HEK293 (cell line): Measurements from ENCODE around the gene BOD1.

Experiments
- GFI1B ChIP-seq: fragments of 450-650 bp; formaldehyde crosslinking; IDR thresholded peaks from 2 replicates; pipeline ENCODE4 v1.5.1; 2016; ENCODE audit warnings: missing biosample characterization, missing genetic modification characterization
- KLF9 ChIP-seq: fragments of 450-650 bp; formaldehyde crosslinking; IDR thresholded peaks from 2 replicates; pipeline ENCODE4 v1.5.1; 2016; ENCODE audit warnings: missing biosample characterization, missing genetic modification characterization, low read depth
- MEIS1 ChIP-seq: sonication (generic); formaldehyde crosslinking; IDR thresholded peaks from 2 replicates; pipeline ENCODE4 v1.8.1; 2022; ENCODE audit warnings: missing genetic modification reagents, mild to moderate bottlenecking, borderline replicate concordance
- ZNF10 ChIP-seq: fragments of 450-650 bp; formaldehyde crosslinking; IDR thresholded peaks from 2 replicates; pipeline ENCODE4 v1.5.1; 2017; ENCODE audit warnings: missing biosample characterization, missing genetic modification characterization
- ZNF791 ChIP-seq: fragments of 450-650 bp; formaldehyde crosslinking; IDR thresholded peaks from 2 replicates; pipeline ENCODE4 v1.5.1; 2016; ENCODE audit warnings: missing biosample characterization, missing genetic modification characterization
- TF ChIP-seq, protein P1 (sequence below): fragments of 450-650 bp; formaldehyde crosslinking; IDR thresholded peaks from 2 replicates; pipeline ENCODE4 v1.5.1; 2016; ENCODE audit warnings: missing biosample characterization, missing genetic modification characterization
- TF ChIP-seq, protein P2 (sequence below): fragments of 450-650 bp; IDR thresholded peaks from 2 replicates; pipeline ENCODE4 v1.5.1; 2018; ENCODE audit warnings: missing biosample characterization, mild to moderate bottlenecking, missing genetic modification characterization

- no peak for TF ChIP-seq KLF9 (tag by site-specific recombination)
- no peak for TF ChIP-seq ZNF10 (tag by site-specific recombination)
- no peak for TF ChIP-seq GFI1B (tag by site-specific recombination)
- TF ChIP-seq, protein P1, sequence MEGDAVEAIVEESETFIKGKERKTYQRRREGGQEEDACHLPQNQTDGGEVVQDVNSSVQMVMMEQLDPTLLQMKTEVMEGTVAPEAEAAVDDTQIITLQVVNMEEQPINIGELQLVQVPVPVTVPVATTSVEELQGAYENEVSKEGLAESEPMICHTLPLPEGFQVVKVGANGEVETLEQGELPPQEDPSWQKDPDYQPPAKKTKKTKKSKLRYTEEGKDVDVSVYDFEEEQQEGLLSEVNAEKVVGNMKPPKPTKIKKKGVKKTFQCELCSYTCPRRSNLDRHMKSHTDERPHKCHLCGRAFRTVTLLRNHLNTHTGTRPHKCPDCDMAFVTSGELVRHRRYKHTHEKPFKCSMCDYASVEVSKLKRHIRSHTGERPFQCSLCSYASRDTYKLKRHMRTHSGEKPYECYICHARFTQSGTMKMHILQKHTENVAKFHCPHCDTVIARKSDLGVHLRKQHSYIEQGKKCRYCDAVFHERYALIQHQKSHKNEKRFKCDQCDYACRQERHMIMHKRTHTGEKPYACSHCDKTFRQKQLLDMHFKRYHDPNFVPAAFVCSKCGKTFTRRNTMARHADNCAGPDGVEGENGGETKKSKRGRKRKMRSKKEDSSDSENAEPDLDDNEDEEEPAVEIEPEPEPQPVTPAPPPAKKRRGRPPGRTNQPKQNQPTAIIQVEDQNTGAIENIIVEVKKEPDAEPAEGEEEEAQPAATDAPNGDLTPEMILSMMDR (tag by site-specific recombination) = no peak
- TF ChIP-seq MEIS1 (CRISPR knock-in tag) = no peak
- TF ChIP-seq, protein P2, sequence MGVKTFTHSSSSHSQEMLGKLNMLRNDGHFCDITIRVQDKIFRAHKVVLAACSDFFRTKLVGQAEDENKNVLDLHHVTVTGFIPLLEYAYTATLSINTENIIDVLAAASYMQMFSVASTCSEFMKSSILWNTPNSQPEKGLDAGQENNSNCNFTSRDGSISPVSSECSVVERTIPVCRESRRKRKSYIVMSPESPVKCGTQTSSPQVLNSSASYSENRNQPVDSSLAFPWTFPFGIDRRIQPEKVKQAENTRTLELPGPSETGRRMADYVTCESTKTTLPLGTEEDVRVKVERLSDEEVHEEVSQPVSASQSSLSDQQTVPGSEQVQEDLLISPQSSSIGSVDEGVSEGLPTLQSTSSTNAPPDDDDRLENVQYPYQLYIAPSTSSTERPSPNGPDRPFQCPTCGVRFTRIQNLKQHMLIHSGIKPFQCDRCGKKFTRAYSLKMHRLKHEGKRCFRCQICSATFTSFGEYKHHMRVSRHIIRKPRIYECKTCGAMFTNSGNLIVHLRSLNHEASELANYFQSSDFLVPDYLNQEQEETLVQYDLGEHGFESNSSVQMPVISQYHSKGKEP (tag by site-specific recombination) = no peak
- TF ChIP-seq ZNF791 = no peak
Observed at GRCh38 chr5:173640156-173640804, 23.8 kb upstream of the BOD1 start.
